Ectodermal cell (in vitro differentiated cells): ENCODE data around the gene CCDC192.

Experiments
- H3K27ac ChIP-seq: 2 replicates; pipeline ENCODE4 v1.7.0; 2013; ENCODE audit warnings: mild to moderate bottlenecking, low read depth, low read length; ENCODE audit not compliant: insufficient read depth, poor library complexity, severe bottlenecking
- H3K27me3 ChIP-seq: 2 replicates; pipeline ENCODE4 v1.7.0; 2013; ENCODE audit warnings: mild to moderate bottlenecking, low read length; ENCODE audit not compliant: insufficient read depth, control insufficient read depth, poor library complexity, severe bottlenecking
- H3K36me3 ChIP-seq: one replicate; pipeline ENCODE4 v1.7.0; 2013; ENCODE audit warnings: low read length; ENCODE audit not compliant: control insufficient read depth, insufficient read depth
- H3K4me1 ChIP-seq: one replicate; pipeline ENCODE4 v1.7.0; 2013; ENCODE audit warnings: low read length; ENCODE audit not compliant: control insufficient read depth, insufficient read depth
- H3K4me3 ChIP-seq: 2 replicates; pipeline ENCODE4 v1.7.0; 2013; ENCODE audit warnings: low read depth, low read length, control low read depth; ENCODE audit not compliant: insufficient read depth
- H3K9me3 ChIP-seq: 2 replicates; pipeline ENCODE4 v1.7.0; 2013; ENCODE audit warnings: mild to moderate bottlenecking, low read length, moderate library complexity; ENCODE audit not compliant: control insufficient read depth
- WGBS, 2 experiments: methylation state at CpG; one replicate each; pipeline ENCODE4 v1.1.7; 2013; ENCODE audit warnings: missing lambda C conversion rate in 2 of 2; 5-methylcytosine and 5-hydroxymethylcytosine counted together

The CCDC192 gene

DNA sequence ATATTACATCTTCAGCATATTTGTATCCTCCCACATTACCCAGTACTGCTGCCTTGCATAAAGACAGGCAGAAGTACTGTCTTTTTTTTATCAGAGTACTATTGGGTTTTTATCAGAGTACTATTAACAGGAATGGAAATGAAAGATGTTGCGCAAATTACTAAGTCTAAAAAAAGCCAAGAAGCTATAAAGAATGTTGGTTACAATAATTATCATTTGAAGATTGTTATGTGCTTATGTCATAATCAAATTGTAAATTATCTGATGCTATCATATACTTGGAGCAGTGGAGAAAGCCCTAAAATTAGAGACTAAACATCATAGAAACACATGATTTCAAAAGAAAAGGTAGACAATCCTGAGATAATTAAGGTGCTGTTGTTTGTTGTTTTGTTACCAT is 188.8 kb downstream of the CCDC192 start:
- no peaks in the 10 kb centered on the region for H3K9me3 ChIP-seq
- H3K27me3 ChIP-seq: no peaks in the 10 kb centered on the region
- WGBS, 2 experiments: 100% methylated on average over 1 of the region's 1 CpG; no CpG with 5 or more reads in 1 of the 2 experiments

DNA sequence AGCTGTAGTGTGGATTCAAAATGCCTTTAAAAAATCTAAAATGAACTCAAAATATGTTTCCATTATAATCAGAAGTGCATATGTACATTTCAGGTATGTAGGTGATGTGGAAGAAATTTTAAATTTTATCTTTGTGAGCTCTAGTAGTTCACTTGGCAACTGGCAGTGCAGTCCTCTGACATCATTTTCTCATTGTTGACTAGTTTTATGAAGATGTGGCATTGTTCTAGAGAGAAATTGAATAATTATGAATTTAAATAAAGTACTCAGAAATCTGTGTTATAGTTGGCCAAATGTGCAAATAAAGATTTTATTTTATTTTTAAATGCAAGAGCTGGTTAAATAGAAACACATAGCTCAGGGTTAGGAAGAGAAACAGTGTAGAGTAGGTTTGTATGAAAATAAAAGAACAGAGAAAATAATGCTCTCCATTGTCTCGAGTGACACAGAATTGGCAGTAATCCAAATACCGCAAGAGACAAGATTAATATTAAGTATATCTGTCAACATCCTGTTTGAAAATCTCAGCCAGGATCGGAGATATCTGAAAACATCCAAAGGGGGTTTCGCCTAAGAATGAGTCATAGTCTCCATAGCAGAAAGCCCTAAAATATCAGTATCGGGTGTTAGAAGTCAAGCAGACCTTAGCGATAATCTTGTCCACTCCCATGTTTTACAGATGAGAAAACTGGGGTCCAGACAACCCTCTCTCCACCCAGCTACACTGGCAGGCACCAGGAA is 189.4 kb downstream of the CCDC192 start:
- 96 to 98% methylated on average over 6 of the region's 6 CpGs for WGBS, 2 experiments
- Histone ChIP-seq H3K9me3 (no peaks in the 10 kb centered on the region), H3K36me3 (no peaks in the 10 kb centered on the region), H3K27me3 (no peaks in the 10 kb centered on the region), H3K4me3 (no peak overlapping the region), H3K27ac (no peak overlapping the region), H3K4me1 (no peaks in the 10 kb centered on the region)

More for the DNA sequence above, 188.8 kb downstream of the CCDC192 start:
- no peaks in the 10 kb centered on the region for H3K4me1 ChIP-seq
- no peak overlapping the region for H3K27ac ChIP-seq
- H3K36me3 ChIP-seq: no peaks in the 10 kb centered on the region
- H3K4me3 ChIP-seq: no peak overlapping the region

DNA sequence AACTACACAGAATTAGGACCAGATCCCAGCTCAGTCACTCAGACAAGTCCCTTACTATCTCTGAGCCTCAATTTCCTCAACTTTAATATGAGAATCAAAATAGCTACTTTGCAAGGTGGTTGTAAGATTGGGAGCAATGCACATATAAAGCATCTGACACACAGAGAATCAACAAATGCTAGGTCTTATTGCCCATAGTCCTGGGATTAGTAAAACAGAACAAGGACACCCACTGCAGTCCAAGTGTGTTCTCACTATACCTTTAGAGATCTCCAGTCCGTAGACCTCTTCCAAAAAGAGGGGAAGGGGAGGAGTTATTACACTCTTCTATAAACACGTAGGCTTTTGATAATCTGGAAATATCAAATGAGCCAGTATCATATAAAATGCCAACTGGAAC is 190.0 kb downstream of the CCDC192 start:
- H3K4me1 ChIP-seq: no peaks in the 10 kb centered on the region
- WGBS, 2 experiments: 97% methylated on average over 2 of the region's 2 CpGs; no CpG with 5 or more reads in 1 of the 2 experiments
- H3K36me3 ChIP-seq: no peaks in the 10 kb centered on the region
- no peaks in the 10 kb centered on the region for H3K9me3 ChIP-seq
- no peaks in the 10 kb centered on the region for H3K27me3 ChIP-seq
- no peak overlapping the region for H3K4me3 ChIP-seq
- no peak overlapping the region for H3K27ac ChIP-seq

DNA sequence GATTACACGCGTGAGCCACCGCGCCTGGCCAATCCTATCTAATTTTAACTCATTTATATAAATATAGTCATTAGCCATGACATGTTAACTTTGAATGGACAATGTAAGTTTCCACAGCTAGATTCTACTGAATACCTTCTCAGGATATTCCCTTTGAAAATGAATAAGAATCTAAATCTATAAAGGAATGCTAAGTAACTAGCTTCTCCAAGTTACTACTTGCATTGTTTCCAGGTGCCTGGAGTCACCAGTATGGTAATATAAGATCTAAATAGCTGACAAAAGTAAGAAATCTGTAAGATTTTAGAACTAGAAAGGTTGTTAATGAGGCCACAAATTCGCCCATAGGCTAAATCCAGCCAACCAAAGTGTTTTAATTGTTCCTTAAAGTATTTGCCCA is 191.3 kb downstream of the CCDC192 start:
- Histone ChIP-seq H3K4me1 (no peaks in the 10 kb centered on the region), H3K4me3 (no peak overlapping the region), H3K9me3 (no peaks in the 10 kb centered on the region), H3K27me3 (no peaks in the 10 kb centered on the region), H3K36me3 (no peaks in the 10 kb centered on the region), H3K27ac (no peak overlapping the region)
- WGBS, 2 experiments: 89 to 100% methylated on average over 2 to 5 of the region's 5 CpGs

DNA sequence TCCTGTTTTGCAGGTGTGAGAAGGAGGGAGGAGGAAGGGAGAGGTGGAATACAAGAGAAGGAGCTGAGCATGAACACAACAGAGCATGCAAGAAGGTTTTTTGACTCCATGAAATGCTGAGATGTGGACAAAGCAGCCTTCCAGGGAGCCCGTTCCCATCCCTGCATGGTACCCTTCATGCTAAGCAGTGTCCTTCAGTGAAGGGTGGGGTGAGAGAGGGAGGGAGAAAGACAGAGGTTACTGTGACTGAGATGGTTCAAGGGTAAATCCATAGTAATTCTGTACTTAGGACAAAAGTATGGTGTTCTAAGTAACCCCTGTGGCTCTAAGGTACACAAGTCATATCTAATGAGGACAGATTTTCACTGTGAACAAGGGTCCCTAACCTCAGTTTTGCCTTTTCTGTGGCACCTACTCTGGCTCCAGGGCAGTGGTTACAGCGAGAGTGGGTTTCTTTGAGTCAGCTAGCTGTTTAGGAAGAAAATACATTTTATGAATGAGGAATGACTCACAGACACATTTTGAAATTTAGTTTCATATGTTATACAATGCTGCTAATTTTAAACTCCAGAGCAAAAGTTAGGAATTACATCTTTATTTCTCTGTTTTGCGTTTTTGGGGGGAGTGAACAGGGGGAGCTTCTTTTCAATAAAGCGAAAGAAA is 195.5 kb downstream of the CCDC192 start:
- WGBS, 2 experiments: 84 to 85% methylated on average over 4 of the region's 4 CpGs
- Histone ChIP-seq H3K36me3 (no peaks in the 10 kb centered on the region), H3K9me3 (no peaks in the 10 kb centered on the region), H3K27me3 (no peaks in the 10 kb centered on the region), H3K27ac (no peak overlapping the region), H3K4me1 (no peaks in the 10 kb centered on the region), H3K4me3 (no peak overlapping the region)

DNA sequence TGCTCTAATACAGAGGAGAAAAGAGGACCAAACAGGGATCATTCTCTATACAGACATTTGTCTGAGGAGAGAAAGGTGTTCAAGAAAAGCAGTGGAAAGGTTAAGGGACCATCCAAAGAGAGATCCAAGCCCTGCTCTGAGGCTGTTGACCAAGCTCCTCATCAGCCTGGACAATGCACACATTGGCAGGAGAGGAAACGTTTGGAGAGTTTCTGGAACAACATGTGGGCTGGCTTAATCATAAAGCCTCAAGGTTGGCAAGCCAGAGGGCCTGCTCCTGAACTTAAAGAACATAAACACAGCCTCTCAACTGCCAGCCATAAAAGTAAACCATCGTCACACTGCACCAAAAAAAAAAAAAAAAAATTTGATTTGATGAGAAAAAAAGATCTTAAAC is 196.0 kb downstream of the CCDC192 start:
- Histone ChIP-seq H3K4me3 (no peak overlapping the region), H3K27ac (no peak overlapping the region), H3K27me3 (no peaks in the 10 kb centered on the region), H3K36me3 (no peaks in the 10 kb centered on the region), H3K4me1 (no peaks in the 10 kb centered on the region), H3K9me3 (no peaks in the 10 kb centered on the region)
- 60 to 71% methylated on average over 1 of the region's 2 CpGs for WGBS, 2 experiments

DNA sequence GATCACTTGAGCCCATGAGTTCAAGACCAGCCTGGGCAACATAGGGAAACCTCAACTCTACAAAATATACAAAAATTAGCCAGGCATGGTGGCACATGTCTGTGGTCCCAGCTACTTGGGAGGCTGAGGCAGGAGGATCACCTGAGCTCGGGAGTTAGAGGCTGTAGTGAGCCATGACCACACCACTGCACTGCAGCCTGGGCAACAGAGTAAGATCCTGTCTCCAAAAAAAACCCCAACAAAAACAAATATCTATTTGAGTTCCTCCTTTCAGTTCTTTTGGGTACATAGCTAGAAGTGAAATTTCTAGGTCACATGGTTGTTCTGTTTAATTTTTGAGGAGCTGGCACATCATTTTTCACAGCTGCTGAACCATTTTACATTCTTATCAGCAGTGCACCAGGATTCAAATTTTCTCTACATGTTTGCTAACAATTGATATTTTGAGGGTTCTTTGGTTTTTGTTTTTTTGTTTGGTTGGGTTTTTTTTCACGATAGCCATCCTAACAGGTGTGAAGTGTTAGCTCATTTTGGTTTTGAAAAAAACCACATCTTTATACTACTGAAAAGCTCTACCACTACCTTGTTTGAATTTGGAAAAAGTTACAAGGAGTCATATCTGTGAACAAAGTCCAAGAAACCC is 203.5 kb downstream of the CCDC192 start:
- H3K4me3 ChIP-seq: no peak overlapping the region
- H3K27ac ChIP-seq: no peak overlapping the region
- H3K4me1 ChIP-seq: no peaks in the 10 kb centered on the region
- no peaks in the 10 kb centered on the region for H3K36me3 ChIP-seq
- no peaks in the 10 kb centered on the region for H3K9me3 ChIP-seq
- H3K27me3 ChIP-seq: no peaks in the 10 kb centered on the region
- 81 to 92% methylated on average over 1 of the region's 2 CpGs for WGBS, 2 experiments

DNA sequence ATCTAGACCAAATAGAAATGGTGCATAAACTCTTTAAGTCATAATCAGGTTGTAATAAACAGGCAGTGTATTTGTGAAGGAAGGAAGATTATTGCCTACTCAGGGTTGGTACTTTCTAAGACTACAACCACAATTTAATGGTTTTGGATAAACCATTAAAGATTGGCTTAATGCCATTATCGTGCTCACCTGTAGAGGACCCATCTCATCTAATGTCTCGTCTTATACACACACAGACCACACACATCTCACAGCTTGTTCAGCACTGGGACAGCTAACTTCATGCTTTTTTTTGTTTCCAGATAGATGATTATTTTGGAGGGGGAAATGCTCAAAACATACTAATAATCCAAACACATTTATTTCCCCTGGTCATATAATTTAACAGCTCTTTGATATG is 204.7 kb downstream of the CCDC192 start:
- no peaks in the 10 kb centered on the region for H3K9me3 ChIP-seq
- no peaks in the 10 kb centered on the region for H3K36me3 ChIP-seq
- no peak overlapping the region for H3K4me3 ChIP-seq
- H3K27ac ChIP-seq: no peak overlapping the region
- no peaks in the 10 kb centered on the region for H3K27me3 ChIP-seq
- WGBS, 2 experiments: 82 to 87% methylated on average over 2 of the region's 2 CpGs
- no peaks in the 10 kb centered on the region for H3K4me1 ChIP-seq

DNA sequence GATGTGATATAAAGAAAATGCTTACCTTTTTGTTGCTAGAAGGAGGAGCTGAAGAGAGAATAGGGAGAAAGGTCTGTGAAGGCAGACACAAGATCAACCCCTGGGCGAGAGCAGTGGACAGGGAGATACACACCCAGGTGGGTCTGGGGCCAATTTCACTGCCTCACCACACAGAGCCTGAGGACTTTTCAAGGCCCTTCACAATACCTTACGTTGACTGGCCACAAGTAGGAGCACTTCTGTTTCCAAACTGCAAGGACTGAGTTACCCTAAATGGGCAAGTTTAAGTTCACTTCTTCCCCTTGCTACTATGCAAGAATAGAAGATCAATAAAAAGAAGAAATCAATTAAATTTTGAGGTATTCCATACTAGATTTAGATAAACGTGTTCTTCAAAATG is 205.9 kb downstream of the CCDC192 start:
- Histone ChIP-seq H3K9me3 (no peaks in the 10 kb centered on the region), H3K4me3 (no peak overlapping the region), H3K27me3 (no peaks in the 10 kb centered on the region), H3K27ac (no peak overlapping the region), H3K4me1 (no peaks in the 10 kb centered on the region), H3K36me3 (no peaks in the 10 kb centered on the region)
- 18 to 32% methylated on average over 2 to 3 of the region's 3 CpGs for WGBS, 2 experiments

DNA sequence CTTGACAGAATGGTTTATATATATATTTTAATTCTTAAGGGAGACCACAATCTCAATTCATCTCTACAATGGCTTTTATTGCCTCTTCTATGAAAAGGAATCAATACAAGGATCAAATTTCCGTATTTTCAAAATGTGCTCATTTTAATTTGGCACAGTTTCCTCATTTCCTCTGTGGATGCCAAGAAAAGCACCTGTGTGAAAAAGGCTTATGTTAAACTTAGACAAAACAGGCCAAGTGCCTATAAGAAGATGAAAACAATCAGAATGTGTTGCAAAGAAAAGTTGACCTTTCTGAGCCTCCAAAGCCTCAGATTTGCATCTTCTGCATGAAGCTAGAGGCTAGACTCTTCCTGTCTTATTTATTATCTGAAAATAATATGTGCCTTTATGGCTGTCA is 206.6 kb downstream of the CCDC192 start:
- no peaks in the 10 kb centered on the region for H3K27me3 ChIP-seq
- no peaks in the 10 kb centered on the region for H3K36me3 ChIP-seq
- H3K9me3 ChIP-seq: no peaks in the 10 kb centered on the region
- H3K4me3 ChIP-seq: no peak overlapping the region
- no peak overlapping the region for H3K27ac ChIP-seq
- 72 to 90% methylated on average over 1 of the region's 1 CpG for WGBS, 2 experiments
- no peaks in the 10 kb centered on the region for H3K4me1 ChIP-seq
